ENCODE data around the gene RPUSD1. TPM values are rescaled to one million over a fixed set of nuclear protein-coding genes. Genes with fewer than 3 reads are reported as not detected.

RPUSD1 gene
- total RNA-seq, 1 donor from 2014 or later, result 35.3 TPM

- Mint-ChIP-seq H3K4me1 (peaks cover 8% of the 10 kb centered on the region), H3K9me3 (no peaks in the 10 kb centered on the region), H3K4me3 (no peak overlapping the region), H3K36me3 (ENCODE audit: low read depth) (no peaks in the 10 kb centered on the region), H3K27ac (no peak overlapping the region), H3K27me3 (peaks cover 20% of the 10 kb centered on the region)
- no peak for DNase-seq
- ATAC-seq (ENCODE audit: low read depth), result no peak
- intact Hi-C loops (cut with micrococcal nuclease), result loop anchor here (5.0 kb wide), 1 partner anchor 62 kb away; no protein-coding TSS in a partner anchor
- POLR2A ChIA-PET, result no interaction called here
- CTCF ChIA-PET, result no interaction called here
- TF ChIP-seq, protein P1, sequence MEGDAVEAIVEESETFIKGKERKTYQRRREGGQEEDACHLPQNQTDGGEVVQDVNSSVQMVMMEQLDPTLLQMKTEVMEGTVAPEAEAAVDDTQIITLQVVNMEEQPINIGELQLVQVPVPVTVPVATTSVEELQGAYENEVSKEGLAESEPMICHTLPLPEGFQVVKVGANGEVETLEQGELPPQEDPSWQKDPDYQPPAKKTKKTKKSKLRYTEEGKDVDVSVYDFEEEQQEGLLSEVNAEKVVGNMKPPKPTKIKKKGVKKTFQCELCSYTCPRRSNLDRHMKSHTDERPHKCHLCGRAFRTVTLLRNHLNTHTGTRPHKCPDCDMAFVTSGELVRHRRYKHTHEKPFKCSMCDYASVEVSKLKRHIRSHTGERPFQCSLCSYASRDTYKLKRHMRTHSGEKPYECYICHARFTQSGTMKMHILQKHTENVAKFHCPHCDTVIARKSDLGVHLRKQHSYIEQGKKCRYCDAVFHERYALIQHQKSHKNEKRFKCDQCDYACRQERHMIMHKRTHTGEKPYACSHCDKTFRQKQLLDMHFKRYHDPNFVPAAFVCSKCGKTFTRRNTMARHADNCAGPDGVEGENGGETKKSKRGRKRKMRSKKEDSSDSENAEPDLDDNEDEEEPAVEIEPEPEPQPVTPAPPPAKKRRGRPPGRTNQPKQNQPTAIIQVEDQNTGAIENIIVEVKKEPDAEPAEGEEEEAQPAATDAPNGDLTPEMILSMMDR (IDR thresholded peaks at IDR 0.05), result no peak
These were observed 26.8 kb upstream of the RPUSD1 start for GRCh38 chr16:814974-815373.

- ChIA-PET CTCF (no interaction called here), POLR2A (no interaction called here)
- H3K4me3 Mint-ChIP-seq, result no peak overlapping the region
- no peaks in the 10 kb centered on the region for H3K36me3 Mint-ChIP-seq (ENCODE audit: low read depth)
- intact Hi-C loops (cut with micrococcal nuclease), result loop anchor here (1.0 to 2.0 kb wide), 2 partner anchors 288 to 381 kb away; no protein-coding TSS in a partner anchor
- H3K27ac Mint-ChIP-seq, result no peak overlapping the region
- TF ChIP-seq, protein P1 (IDR thresholded peaks at IDR 0.05), result no peak
- peaks cover 24% of the 10 kb centered on the region for H3K27me3 Mint-ChIP-seq
- peaks cover 2% of the 10 kb centered on the region for H3K4me1 Mint-ChIP-seq
- H3K9me3 Mint-ChIP-seq, result no peaks in the 10 kb centered on the region
- no peak for DNase-seq
- no peak for ATAC-seq (ENCODE audit: low read depth)
These were observed 25.8 kb upstream of the RPUSD1 start for GRCh38 chr16:813916-814412.

GRCh38 chr16:813204-813915 is 25.2 kb upstream of the RPUSD1 start:
- DNase-seq (peak; percentile 50), ATAC-seq (ENCODE audit: low read depth) (peak; percentile 83)
- Mint-ChIP-seq H3K4me3 (no peak overlapping the region), H3K9me3 (no peaks in the 10 kb centered on the region), H3K27ac (no peak overlapping the region), H3K4me1 (peaks cover 6% of the 10 kb centered on the region), H3K36me3 (ENCODE audit: low read depth) (no peaks in the 10 kb centered on the region), H3K27me3 (peaks cover 24% of the 10 kb centered on the region)
- intact Hi-C loops (cut with micrococcal nuclease), result loop anchor here (1.0 to 2.0 kb wide), 2 partner anchors 289 to 381 kb away; no protein-coding TSS in a partner anchor
- CTCF ChIA-PET, result no interaction called here
- TF ChIP-seq, protein P1 (IDR thresholded peaks at IDR 0.05), result no peak
- POLR2A ChIA-PET, result no interaction called here

DNA sequence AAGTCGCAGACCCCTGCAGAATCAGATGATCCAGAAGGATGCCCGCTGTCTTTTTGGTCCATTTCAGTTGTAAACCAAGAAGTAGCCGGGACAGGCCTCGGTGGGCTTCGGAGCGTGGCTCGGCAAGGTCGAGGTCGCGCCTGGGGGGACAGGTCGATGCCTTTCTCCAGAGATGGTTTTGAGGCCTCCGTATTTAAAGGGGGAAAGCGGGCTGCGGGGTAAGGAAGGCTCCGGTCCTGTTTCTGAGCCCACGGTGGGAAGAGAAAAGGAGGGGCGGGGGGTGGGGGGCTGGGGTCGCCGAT is 19.9 kb upstream of the RPUSD1 start:
- Mint-ChIP-seq H3K4me3 (peak overlapping the region; percentile 97), H3K27ac (peak overlapping the region; percentile 92), H3K9me3 (no peaks in the 10 kb centered on the region), H3K27me3 (peaks cover 15% of the 10 kb centered on the region), H3K36me3 (ENCODE audit: low read depth) (peaks cover 3% of the 10 kb centered on the region), H3K4me1 (peaks cover 12% of the 10 kb centered on the region)
- intact Hi-C loops (cut with micrococcal nuclease), result loop anchor here (5.0 kb wide), 1 partner anchor 86 kb away; the partner anchor contains the start of gene ANTKMT
- DNase-seq, result no peak
- ChIA-PET CTCF (no interaction called here), POLR2A (interaction anchor here (1.6 kb wide), 1 partner anchor 87 kb away, joined by 6 read pairs; the partner anchor contains the start of gene ANTKMT)
- TF ChIP-seq, protein P1 (IDR thresholded peaks at IDR 0.05), result no peak
- ATAC-seq (ENCODE audit: low read depth), result no peak

DNA sequence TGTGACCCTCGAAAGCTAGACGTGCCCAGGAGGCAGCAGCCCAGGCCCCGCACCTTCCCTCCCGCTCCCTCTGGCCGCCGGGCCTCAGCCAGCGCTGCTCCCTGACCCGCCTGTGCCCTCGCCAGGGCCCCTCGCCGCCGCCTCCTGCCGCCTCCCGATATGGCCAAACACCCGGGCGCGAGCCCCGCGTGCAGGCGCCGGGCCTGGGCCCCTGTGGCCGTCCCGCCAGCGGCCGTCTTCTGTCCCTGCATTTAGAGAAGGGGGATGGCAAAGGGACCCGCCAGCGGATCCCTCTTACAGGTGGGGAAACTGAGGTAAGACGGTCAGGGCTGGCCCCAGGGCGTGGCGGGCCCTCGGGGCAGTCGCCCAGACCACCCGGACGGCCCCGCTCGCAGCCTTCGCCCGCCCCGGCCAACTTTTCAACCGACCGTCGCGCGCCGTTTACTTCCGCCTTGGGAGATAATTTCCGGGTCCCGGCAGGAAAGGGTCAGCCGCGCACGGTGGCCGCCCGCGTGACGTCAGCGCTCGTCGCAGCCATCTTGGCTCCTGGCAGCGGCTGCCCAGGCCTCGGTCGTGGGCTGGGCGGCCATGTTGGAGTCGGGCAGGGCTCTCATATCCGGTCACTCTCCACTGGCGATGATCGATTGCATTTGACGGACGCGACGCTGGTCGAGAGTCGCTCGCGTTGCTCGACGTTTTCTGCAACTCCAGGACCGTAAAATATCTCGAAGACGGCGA is 19.3 kb upstream of the RPUSD1 start:
- peaks cover 3% of the 10 kb centered on the region for H3K36me3 Mint-ChIP-seq (ENCODE audit: low read depth)
- intact Hi-C loops (cut with micrococcal nuclease), result loop anchor here (1.0 to 5.0 kb wide), 6 partner anchors 19 to 218 kb away; partner anchors contain the start of genes ANTKMT, CHTF18, LMF1 and METTL26
- H3K27ac Mint-ChIP-seq, result peak overlapping the region; percentile 92
- peaks cover 11% of the 10 kb centered on the region for H3K27me3 Mint-ChIP-seq
- DNase-seq, result peak; percentile 79
- H3K9me3 Mint-ChIP-seq, result no peaks in the 10 kb centered on the region
- ATAC-seq (ENCODE audit: low read depth), result peak; percentile 95
- peaks cover 11% of the 10 kb centered on the region for H3K4me1 Mint-ChIP-seq
- TF ChIP-seq, protein P1 (IDR thresholded peaks at IDR 0.05), result no peak
- ChIA-PET CTCF (no interaction called here), POLR2A (interaction anchor here (0.8 to 1.6 kb wide), 4 partner anchors 19 to 1157 kb away, joined by 3 to 6 read pairs (median 4); partner anchors contain the start of genes ANTKMT, CHTF18, RPS2 and RPUSD1)
- H3K4me3 Mint-ChIP-seq, result peak overlapping the region; percentile 97

Measured in activated B cell treated with CpG ODN at 0.5 μM for 24 hours (primary cell).